GM23338 (cell line): ENCODE data around the gene FHOD1. TPM values are rescaled to one million over a fixed set of nuclear protein-coding genes. Genes with fewer than 3 reads are reported as not detected.

ENCODE experiments used
- ATAC-seq: fragments of 200-7000 bp; cut with Tn5 transposase; 3 replicates; pipeline ENCODE4 v1.9.1; 2020
- DNase-seq: peaks from one replicate; pipeline ENCODE4 v3.0.0-alpha.2; 2015; ENCODE audit warnings: low spot score
- H2AFZ ChIP-seq: fragments of 200-600 bp; sonication (generic); 2 replicates; pipeline ENCODE4 v1.8.0; 2016; ENCODE audit warnings: antibody characterized with exemption, mild to moderate bottlenecking, moderate library complexity
- H3F3A ChIP-seq: fragments of 200-600 bp; sonication (generic); replicated peaks from 2 replicates; pipeline ENCODE4 v1.8.0; 2017; ENCODE audit warnings: antibody characterized with exemption, mixed run types, low read depth
- H3K27ac ChIP-seq: fragments of 200-600 bp; sonication (generic); 2 replicates; pipeline ENCODE4 v1.6.1; 2016; ENCODE audit warnings: low read depth
- H3K27me3 ChIP-seq: fragments of 200-600 bp; sonication (generic); 2 replicates; pipeline ENCODE4 v1.8.0; 2016; ENCODE audit warnings: mild to moderate bottlenecking, mixed run types, moderate library complexity; ENCODE audit not compliant: insufficient read depth
- H3K36me3 ChIP-seq: fragments of 200-600 bp; sonication (generic); 2 replicates; pipeline ENCODE4 v1.8.0; 2016; ENCODE audit warnings: mild to moderate bottlenecking; ENCODE audit not compliant: insufficient read depth
- H3K4me1 ChIP-seq: fragments of 200-600 bp; sonication (generic); 2 replicates; pipeline ENCODE4 v1.8.0; 2016; ENCODE audit warnings: mild to moderate bottlenecking, moderate library complexity; ENCODE audit not compliant: insufficient read depth
- H3K4me2 ChIP-seq: fragments of 200-600 bp; sonication (generic); 2 replicates; pipeline ENCODE4 v1.7.1; 2017; ENCODE audit warnings: mixed run types
- H3K4me3 ChIP-seq: fragments of 200-600 bp; sonication (generic); 2 replicates; pipeline ENCODE4 v1.6.1; 2016; ENCODE audit warnings: mixed run types
- H3K79me2 ChIP-seq: fragments of 200-600 bp; sonication (generic); replicated peaks from 2 replicates; pipeline ENCODE4 v1.8.0; 2017; ENCODE audit warnings: mild to moderate bottlenecking; ENCODE audit not compliant: insufficient read depth
- H3K9me2 ChIP-seq: fragments of 200-600 bp; sonication (generic); 2 replicates; pipeline ENCODE4 v1.8.0; 2017; ENCODE audit not compliant: insufficient read depth
- H4K20me1 ChIP-seq: fragments of 200-600 bp; sonication (generic); replicated peaks from 2 replicates; pipeline ENCODE4 v1.8.0; 2017; ENCODE audit warnings: mild to moderate bottlenecking; ENCODE audit not compliant: insufficient read depth
- H3K27ac Mint-ChIP-seq: 2 replicates; pipeline ENCODE4 v1.8.0; 2020; ENCODE audit warnings: inconsistent platforms, mild to moderate bottlenecking, moderate library complexity, mixed read lengths
- H3K27me3 Mint-ChIP-seq: 3 replicates; pipeline ENCODE4 v1.8.0; 2022; ENCODE audit warnings: low read depth, mild to moderate bottlenecking, moderate library complexity, mixed read lengths, inconsistent platforms; ENCODE audit not compliant: insufficient read depth, poor library complexity
- H3K36me3 Mint-ChIP-seq: 3 replicates; pipeline ENCODE4 v1.8.0; 2021; ENCODE audit warnings: low read depth, mild to moderate bottlenecking, inconsistent platforms, moderate library complexity, mixed read lengths
- H3K4me1 Mint-ChIP-seq: 3 replicates; pipeline ENCODE4 v1.8.0; 2020; ENCODE audit warnings: mild to moderate bottlenecking, inconsistent platforms, mixed read lengths
- H3K4me3 Mint-ChIP-seq: 3 replicates; pipeline ENCODE4 v1.8.0; 2021; ENCODE audit warnings: moderate library complexity, mild to moderate bottlenecking, inconsistent platforms, mixed read lengths
- H3K9me3 Mint-ChIP-seq: 3 replicates; pipeline ENCODE4 v1.8.0; 2020; ENCODE audit warnings: moderate library complexity, mild to moderate bottlenecking, inconsistent platforms, mixed read lengths
- CREB1 ChIP-seq: fragments of 250-450 bp; sonication (Bioruptor Pico); IDR thresholded peaks from 2 replicates; pipeline ENCODE4 v1.5.0; 2020; ENCODE audit warnings: low read depth, mild to moderate bottlenecking, moderate library complexity
- CTCF ChIP-seq, 2 experiments: fragments of 200-600 bp in 1 of 2; sonication (generic) in 1 of 2; conservative IDR thresholded peaks; 2 replicates each; pipeline versions ENCODE4 v1.5.1 to v1.6.1; 2016 to 2017; ENCODE audit warnings: antibody characterized with exemption in 2 of 2, low read depth in 2 of 2, mild to moderate bottlenecking in 2 of 2, moderate library complexity in 1 of 2
- ETS1 ChIP-seq: IDR thresholded peaks from 2 replicates; pipeline ENCODE4 v1.6.1; 2016; ENCODE audit warnings: antibody characterized with exemption
- EZH2 ChIP-seq: fragments of 200-600 bp; sonication (generic); IDR thresholded peaks from one replicate; pipeline ENCODE4 v1.8.0; 2017; ENCODE audit warnings: antibody characterized with exemption, mild to moderate bottlenecking, low read depth; ENCODE audit not compliant: unreplicated experiment
- EZH2phosphoT487 ChIP-seq: fragments of 200-600 bp; sonication (generic); IDR thresholded peaks from one replicate; pipeline ENCODE4 v1.8.1; 2018; ENCODE audit warnings: antibody characterized with exemption; ENCODE audit not compliant: unreplicated experiment
- JUNB ChIP-seq: IDR thresholded peaks from one replicate; pipeline ENCODE4 v1.6.1; 2016; ENCODE audit warnings: antibody characterized with exemption; ENCODE audit not compliant: unreplicated experiment
- NANOG ChIP-seq: IDR thresholded peaks from 2 replicates; pipeline ENCODE4 v1.6.1; 2016; ENCODE audit warnings: antibody characterized with exemption, borderline replicate concordance
- POLR2AphosphoS5 ChIP-seq: IDR thresholded peaks from 2 replicates; pipeline ENCODE4 v1.6.1; 2016; ENCODE audit warnings: antibody characterized with exemption, low read depth
- STAT1 ChIP-seq: IDR thresholded peaks from one replicate; pipeline ENCODE4 v1.6.1; 2016; ENCODE audit warnings: antibody characterized with exemption; ENCODE audit not compliant: unreplicated experiment
- ZNF114 ChIP-seq: fragments of 250-450 bp; sonication (Bioruptor Pico); IDR thresholded peaks from 2 replicates; pipeline ENCODE4 v1.5.0; 2020; ENCODE audit warnings: mild to moderate bottlenecking, moderate library complexity
- ZNF331 ChIP-seq: fragments of 250-450 bp; sonication (Bioruptor Pico); IDR thresholded peaks from 2 replicates; pipeline ENCODE4 v1.5.0; 2020; ENCODE audit warnings: low read depth, mild to moderate bottlenecking, moderate library complexity
- polyA plus RNA-seq: library from polyadenylated mRNA; unstranded; fragments of >200 nt; fragmentation: Nextera tagmentation; extraction: Ambion mirVana; gene quantifications from 2 replicates; pipeline ENCODE4 v1.2.1, GENCODE V29; 2016
- total RNA-seq: library from RNA; depleted of rRNA; stranded (reverse); fragments of >200 nt; shearing (Covaris generic); gene quantifications from 2 replicates; pipeline ENCODE4 v1.2.3, GENCODE V29; 2014
- TF ChIP-seq, protein P1 (sequence below): fragments of 250-450 bp; sonication (Bioruptor Pico); IDR thresholded peaks from 2 replicates; pipeline ENCODE4 v1.5.0; 2020; ENCODE audit warnings: mild to moderate bottlenecking, moderate library complexity
- TF ChIP-seq, protein P2 (sequence below): IDR thresholded peaks from one replicate; pipeline ENCODE4 v1.6.1; 2018; ENCODE audit warnings: antibody characterized with exemption; ENCODE audit not compliant: unreplicated experiment

The FHOD1 gene
- total and polyA plus RNA-seq, 2 experiments from 2014 or later, result 26.2 to 52.7 TPM

GRCh38 chr16:67191995-67192681 lies 55.1 kb downstream of the FHOD1 start, which contains the start of gene E2F4:
Gene E2F4 (plus strand): TSS chr16:67192155. CDS start chr16:67192228, 73 bp downstream.
- TF ChIP-seq ZNF331 (CRISPR knock-in tag), result no peak
- TF ChIP-seq STAT1, result no peak
- TF ChIP-seq JUNB, result peak; percentile 100
- TF ChIP-seq EZH2phosphoT487, result no peak
- peak; percentile 73 for TF ChIP-seq POLR2AphosphoS5
- TF ChIP-seq CREB1 (CRISPR knock-in tag), result no peak
- TF ChIP-seq, protein P1, sequence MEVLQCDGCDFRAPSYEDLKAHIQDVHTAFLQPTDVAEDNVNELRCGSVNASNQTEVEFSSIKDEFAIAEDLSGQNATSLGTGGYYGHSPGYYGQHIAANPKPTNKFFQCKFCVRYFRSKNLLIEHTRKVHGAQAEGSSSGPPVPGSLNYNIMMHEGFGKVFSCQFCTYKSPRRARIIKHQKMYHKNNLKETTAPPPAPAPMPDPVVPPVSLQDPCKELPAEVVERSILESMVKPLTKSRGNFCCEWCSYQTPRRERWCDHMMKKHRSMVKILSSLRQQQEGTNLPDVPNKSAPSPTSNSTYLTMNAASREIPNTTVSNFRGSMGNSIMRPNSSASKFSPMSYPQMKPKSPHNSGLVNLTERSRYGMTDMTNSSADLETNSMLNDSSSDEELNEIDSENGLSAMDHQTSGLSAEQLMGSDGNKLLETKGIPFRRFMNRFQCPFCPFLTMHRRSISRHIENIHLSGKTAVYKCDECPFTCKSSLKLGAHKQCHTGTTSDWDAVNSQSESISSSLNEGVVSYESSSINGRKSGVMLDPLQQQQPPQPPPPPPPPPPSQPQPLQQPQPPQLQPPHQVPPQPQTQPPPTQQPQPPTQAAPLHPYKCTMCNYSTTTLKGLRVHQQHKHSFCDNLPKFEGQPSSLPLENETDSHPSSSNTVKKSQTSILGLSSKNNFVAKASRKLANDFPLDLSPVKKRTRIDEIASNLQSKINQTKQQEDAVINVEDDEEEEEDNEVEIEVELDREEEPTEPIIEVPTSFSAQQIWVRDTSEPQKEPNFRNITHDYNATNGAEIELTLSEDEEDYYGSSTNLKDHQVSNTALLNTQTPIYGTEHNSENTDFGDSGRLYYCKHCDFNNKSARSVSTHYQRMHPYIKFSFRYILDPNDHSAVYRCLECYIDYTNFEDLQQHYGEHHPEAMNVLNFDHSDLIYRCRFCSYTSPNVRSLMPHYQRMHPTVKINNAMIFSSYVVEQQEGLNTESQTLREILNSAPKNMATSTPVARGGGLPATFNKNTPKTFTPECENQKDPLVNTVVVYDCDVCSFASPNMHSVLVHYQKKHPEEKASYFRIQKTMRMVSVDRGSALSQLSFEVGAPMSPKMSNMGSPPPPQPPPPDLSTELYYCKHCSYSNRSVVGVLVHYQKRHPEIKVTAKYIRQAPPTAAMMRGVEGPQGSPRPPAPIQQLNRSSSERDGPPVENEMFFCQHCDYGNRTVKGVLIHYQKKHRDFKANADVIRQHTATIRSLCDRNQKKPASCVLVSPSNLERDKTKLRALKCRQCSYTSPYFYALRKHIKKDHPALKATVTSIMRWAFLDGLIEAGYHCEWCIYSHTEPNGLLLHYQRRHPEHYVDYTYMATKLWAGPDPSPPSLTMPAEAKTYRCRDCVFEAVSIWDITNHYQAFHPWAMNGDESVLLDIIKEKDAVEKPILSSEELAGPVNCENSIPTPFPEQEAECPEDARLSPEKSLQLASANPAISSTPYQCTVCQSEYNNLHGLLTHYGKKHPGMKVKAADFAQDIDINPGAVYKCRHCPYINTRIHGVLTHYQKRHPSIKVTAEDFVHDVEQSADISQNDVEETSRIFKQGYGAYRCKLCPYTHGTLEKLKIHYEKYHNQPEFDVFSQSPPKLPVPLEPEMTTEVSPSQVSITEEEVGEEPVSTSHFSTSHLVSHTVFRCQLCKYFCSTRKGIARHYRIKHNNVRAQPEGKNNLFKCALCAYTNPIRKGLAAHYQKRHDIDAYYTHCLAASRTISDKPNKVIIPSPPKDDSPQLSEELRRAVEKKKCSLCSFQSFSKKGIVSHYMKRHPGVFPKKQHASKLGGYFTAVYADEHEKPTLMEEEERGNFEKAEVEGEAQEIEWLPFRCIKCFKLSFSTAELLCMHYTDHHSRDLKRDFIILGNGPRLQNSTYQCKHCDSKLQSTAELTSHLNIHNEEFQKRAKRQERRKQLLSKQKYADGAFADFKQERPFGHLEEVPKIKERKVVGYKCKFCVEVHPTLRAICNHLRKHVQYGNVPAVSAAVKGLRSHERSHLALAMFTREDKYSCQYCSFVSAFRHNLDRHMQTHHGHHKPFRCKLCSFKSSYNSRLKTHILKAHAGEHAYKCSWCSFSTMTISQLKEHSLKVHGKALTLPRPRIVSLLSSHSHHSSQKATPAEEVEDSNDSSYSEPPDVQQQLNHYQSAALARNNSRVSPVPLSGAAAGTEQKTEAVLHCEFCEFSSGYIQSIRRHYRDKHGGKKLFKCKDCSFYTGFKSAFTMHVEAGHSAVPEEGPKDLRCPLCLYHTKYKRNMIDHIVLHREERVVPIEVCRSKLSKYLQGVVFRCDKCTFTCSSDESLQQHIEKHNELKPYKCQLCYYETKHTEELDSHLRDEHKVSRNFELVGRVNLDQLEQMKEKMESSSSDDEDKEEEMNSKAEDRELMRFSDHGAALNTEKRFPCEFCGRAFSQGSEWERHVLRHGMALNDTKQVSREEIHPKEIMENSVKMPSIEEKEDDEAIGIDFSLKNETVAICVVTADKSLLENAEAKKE (CRISPR knock-in tag), result no peak
- TF ChIP-seq NANOG, result no peak
- TF ChIP-seq ETS1, result peak; percentile 86
- TF ChIP-seq CTCF (conservative IDR thresholded peaks at IDR 0.05; ENCODE audit: low read depth in 2 of 2), result no peak
- TF ChIP-seq EZH2, result no peak
- TF ChIP-seq, protein P2, sequence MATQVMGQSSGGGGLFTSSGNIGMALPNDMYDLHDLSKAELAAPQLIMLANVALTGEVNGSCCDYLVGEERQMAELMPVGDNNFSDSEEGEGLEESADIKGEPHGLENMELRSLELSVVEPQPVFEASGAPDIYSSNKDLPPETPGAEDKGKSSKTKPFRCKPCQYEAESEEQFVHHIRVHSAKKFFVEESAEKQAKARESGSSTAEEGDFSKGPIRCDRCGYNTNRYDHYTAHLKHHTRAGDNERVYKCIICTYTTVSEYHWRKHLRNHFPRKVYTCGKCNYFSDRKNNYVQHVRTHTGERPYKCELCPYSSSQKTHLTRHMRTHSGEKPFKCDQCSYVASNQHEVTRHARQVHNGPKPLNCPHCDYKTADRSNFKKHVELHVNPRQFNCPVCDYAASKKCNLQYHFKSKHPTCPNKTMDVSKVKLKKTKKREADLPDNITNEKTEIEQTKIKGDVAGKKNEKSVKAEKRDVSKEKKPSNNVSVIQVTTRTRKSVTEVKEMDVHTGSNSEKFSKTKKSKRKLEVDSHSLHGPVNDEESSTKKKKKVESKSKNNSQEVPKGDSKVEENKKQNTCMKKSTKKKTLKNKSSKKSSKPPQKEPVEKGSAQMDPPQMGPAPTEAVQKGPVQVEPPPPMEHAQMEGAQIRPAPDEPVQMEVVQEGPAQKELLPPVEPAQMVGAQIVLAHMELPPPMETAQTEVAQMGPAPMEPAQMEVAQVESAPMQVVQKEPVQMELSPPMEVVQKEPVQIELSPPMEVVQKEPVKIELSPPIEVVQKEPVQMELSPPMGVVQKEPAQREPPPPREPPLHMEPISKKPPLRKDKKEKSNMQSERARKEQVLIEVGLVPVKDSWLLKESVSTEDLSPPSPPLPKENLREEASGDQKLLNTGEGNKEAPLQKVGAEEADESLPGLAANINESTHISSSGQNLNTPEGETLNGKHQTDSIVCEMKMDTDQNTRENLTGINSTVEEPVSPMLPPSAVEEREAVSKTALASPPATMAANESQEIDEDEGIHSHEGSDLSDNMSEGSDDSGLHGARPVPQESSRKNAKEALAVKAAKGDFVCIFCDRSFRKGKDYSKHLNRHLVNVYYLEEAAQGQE, result no peak
- no peak for TF ChIP-seq ZNF114 (CRISPR knock-in tag)
- Histone ChIP-seq H3K27ac (no peak within 1 kb of the TSS), H3F3A (0 out of 2 replicates have a peak, but pooled peaks cover 12% of the 10 kb centered on the region), H3K4me2 (peak within 1 kb of the TSS; percentile 98), H2AFZ (peak within 1 kb of the TSS; percentile 96), H3K79me2 (peaks cover 21% of the 10 kb centered on the region), H3K4me1 (peaks cover 7% of the 10 kb centered on the region; the same call in 1 of the 2 replicates), H3K4me3 (peak within 1 kb of the TSS; percentile 97), H3K27me3 (no peaks in the 10 kb centered on the region), H3K9me2 (no peaks in the 10 kb centered on the region), H3K36me3 (peaks cover 20% of the 10 kb centered on the region; the same call in 1 of the 2 replicates), H4K20me1 (peaks cover 22% of the 10 kb centered on the region)
- peaks cover 39% of the 10 kb centered on the region for H3K36me3 Mint-ChIP-seq
- H3K4me3 Mint-ChIP-seq, result peak within 1 kb of the TSS; percentile 93
- DNase-seq (peak; percentile 97), ATAC-seq (peak; percentile 97)
- H3K27me3 Mint-ChIP-seq, result peaks cover 9% of the 10 kb centered on the region
- peak within 1 kb of the TSS; percentile 53; the same call in 1 of the 2 replicates for H3K27ac Mint-ChIP-seq
- no peaks in the 10 kb centered on the region for H3K9me3 Mint-ChIP-seq
- peaks cover 22% of the 10 kb centered on the region for H3K4me1 Mint-ChIP-seq
